GM18511 (cell line): ENCODE data around the gene SH3PXD2B.
"Not testable (repeated sequence)": the region's sequence is repeated elsewhere in the genome, so short reads cannot be mapped to it uniquely, and the experiment has no call there.

Experiments used
- ATAC-seq: cut with Tn5 transposase; IDR thresholded peaks from one replicate; pipeline ENCODE4 v1.9.1; 2021; ENCODE audit warnings: mild to moderate bottlenecking, moderate library complexity; ENCODE audit not compliant: unreplicated experiment

Gene SH3PXD2B

DNA sequence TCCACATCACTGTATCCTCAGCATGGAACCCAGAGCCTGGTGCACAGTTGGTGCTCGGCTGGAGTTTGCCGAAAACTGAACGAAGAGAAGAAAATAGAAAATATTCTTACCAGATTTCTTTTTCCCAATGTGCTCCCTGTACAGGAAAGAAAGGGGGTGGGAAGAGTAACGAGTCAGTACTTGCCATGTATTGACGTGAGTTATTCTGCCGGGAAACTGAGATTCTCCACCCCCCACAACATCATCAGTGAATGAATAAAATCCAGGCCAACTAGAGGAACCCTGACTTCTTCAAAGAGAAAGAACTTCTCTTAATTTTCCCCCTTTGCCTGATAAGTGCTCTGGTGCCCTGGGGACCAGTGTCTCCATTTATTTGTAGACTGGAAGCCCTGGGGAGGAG, 80.6 kb downstream of the SH3PXD2B start:
- no peak for ATAC-seq

GRCh38 chr5:172371684-172372083, 82.6 kb downstream of the SH3PXD2B start:
- no peak for ATAC-seq

GRCh38 chr5:172370648-172371545, 83.4 kb downstream of the SH3PXD2B start:
- no peak for ATAC-seq

DNA sequence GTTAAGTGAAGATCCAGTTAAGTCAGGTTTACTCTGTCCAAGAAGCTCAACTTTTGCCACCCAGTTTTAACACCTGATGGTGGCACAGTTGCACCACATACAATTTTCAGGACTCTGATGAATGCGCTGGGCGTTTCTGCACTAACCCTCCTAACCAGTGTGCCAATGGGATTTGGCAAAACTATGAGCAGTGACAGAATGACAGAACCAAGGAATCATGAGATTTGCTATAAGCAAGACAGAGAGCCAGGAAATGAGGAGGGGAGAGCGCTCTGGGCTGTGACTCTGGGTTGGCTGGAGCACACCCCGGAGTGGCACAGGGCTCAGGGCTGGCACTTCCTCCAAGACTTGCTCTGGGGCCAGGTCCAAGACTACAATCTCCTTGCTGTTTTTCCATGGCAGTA, 84.1 kb downstream of the SH3PXD2B start:
- no peak for ATAC-seq

DNA sequence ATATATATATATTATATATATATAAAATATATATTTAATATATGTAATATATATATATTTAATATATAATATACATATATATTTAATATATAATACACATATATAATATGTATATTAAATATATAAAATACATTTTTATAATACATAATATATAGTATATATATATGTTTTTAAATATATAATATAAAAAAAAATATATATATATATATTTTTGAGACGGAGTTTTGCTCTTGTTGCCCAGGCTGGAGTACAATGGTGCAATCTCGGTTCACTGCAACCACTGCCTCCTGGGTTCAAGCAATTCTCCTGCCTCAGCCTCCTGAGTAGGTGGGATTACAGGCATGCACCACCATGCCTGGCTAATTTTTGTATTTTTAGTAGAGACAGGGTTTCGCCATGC, 85.6 kb downstream of the SH3PXD2B start:
- ATAC-seq, result not testable (repeated sequence)

DNA sequence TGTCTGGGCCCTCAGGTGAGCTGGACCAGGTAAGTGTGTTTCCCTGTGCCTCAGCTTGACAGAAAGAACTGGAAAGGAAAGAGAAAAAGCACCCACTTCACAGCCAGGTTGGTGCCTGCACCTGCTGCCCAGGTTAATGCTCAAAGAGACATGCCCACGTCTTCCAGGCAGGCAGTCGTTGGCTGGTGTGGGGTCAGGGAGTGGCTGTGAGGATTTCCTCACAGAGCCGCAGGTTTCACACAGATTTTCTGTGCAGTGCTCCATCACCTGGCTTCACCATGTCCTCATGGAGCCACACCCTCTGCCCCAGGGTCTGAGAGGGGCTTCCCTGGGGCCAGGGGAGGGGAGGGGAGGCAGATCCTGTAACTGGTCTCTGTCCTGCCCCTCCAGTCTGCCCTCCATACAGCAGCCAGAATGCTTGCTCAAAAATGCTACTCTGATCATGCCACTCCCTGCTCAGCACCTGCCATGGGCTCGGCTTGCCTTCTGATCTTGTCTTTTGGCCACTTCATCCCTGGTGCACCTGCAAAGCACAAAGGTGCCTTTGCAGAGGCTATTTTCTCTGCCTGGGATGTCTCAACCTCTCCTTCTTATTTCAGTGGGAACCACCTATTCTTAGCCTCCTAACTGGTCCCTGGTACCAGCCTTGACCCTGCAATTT, 88.2 kb downstream of the SH3PXD2B start:
- no peak for ATAC-seq

GRCh38 chr5:172364773-172365172, 89.6 kb downstream of the SH3PXD2B start:
- no peak for ATAC-seq

DNA sequence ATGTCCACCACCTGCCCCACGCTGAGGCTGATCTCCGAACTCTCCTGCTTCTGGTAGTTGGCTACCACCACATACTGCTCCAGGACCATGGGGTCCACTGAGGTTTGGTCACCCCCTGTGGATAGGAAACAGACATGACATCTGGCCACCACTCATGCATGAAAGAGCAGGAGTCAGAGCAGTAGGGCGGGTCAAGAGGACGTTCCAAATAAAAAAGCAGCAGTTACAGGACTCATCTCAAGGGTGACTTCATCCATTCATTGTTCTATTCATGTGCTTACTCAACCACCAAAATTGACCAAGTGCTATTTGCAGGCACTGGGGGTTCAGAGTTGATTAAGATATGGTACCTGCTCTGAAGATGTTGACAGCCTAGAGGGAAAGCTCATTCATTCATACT, 91.6 kb downstream of the SH3PXD2B start:
- ATAC-seq, result no peak

DNA sequence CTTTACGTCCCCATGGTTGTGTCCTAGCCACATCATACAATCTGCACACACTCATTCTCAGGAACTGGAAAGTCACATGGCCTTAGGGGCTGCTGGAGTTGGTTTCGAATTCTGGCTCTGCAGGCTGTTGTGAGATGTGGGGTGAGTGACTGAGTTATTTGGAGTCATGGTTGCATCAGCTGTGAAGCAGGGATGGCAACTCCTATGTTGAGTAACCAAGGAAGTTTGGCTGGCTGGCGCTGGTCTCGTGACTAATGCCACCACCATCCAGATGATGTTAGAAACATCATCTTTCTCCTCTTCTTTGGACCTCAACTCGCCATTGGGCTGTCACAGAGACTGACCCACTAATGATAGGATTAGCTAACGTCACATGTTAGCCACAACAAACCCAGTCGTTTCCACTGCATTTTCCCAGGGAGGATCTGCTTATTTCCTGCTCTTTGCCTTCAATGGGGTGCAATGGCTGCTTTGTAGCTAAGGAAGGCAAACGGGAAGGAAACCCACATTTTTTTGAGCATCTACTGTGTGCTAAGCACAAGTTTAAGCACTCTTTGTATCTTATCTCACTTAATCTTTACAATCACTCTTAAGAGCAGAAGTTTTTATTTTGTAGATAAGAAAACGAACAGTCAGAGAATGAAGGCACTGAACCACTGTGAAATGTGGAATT, 92.6 kb downstream of the SH3PXD2B start:
- ATAC-seq, result no peak

DNA sequence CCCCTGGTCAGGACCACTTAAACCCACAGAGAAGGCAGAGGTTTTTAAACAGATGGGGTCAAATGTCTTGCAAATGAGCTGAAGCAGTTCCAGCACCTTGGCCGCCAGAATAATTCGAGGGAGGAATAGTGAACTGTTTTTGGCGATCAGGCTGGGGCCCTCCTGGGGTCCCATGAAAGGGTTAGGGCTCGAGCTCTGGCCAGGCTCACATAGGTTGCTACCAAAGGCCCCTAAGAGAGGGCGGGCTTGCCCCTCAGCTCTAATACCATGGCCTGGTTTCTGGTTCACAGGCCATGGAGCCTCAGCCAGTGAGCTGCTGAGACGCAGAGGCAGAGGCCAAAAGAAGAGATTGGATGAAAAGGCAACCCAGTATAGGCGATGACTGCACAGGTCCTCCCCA, 96.0 kb downstream of the SH3PXD2B start:
- ATAC-seq, result no peak

GRCh38 chr5:172356527-172356926, 97.8 kb downstream of the SH3PXD2B start:
- ATAC-seq, result no peak

DNA sequence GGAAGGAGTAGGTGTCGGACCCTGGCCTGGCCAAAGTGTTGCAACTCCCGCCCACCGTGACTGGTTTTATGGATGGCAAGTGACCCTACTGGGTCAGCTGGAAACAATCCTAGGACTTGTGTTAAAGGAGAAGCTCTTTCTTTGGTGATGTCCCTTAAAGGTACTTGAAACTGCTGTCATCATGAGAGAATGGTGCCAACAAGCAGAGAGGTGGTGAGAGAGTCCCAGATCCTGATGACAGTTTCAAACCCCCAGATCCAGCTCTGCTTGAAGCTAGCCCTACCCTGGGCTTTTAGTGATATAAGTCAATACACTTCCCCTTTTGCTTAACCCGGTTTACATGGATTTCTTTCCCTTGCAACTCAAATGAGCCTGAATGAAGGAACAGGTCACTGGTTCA, 98.3 kb downstream of the SH3PXD2B start:
- no peak for ATAC-seq

- no peak for ATAC-seq
Measured at GRCh38 chr5:172353846-172354245, 100.5 kb downstream of the SH3PXD2B start.

- ATAC-seq, result no peak
Measured at GRCh38 chr5:172353271-172353812, 101.0 kb downstream of the SH3PXD2B start.

DNA sequence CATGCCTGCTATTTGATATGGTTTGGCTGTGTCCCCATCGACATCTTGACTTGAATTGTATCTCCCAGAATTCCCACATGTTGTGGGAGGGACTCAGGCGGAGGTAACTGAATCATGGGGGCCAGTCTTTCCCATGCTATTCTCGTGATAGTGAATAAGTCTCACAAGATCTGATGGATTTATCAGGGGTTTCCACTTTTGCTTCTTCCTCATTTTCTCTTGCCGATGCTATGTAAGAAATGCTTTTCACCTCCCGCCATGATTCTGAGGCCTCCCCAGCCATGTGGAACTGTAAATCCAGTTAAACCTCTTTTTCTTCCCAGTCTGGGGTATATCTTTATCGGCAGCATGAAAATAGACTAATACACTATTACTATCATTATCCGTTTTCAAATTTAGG, 101.8 kb downstream of the SH3PXD2B start:
- not testable (repeated sequence) for ATAC-seq

DNA sequence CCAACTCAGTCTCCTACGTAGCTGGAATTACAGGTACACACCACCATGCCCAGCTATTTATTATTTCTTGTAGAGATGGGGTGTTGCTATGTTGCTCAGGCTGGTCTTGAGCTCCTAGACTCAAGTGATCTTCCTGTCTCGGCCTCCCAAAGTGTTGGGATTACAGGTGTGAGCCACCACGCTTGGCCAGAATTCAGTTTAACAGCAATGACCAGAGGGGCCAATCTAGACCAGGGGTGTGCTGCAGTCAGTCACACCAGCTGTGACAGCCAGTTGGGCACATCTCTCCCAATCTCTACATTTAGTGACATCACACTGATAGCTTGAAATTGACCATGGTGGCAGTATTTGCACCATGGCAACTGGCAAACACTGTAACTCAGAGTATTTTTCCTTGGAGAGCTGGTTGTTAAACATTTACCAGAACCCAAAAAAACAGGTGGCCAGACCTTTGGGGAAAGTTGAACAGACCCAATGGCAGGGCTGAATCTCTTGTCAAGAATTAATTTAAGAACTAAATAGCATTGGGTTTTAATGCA, 103.0 kb downstream of the SH3PXD2B start:
- no peak for ATAC-seq

DNA sequence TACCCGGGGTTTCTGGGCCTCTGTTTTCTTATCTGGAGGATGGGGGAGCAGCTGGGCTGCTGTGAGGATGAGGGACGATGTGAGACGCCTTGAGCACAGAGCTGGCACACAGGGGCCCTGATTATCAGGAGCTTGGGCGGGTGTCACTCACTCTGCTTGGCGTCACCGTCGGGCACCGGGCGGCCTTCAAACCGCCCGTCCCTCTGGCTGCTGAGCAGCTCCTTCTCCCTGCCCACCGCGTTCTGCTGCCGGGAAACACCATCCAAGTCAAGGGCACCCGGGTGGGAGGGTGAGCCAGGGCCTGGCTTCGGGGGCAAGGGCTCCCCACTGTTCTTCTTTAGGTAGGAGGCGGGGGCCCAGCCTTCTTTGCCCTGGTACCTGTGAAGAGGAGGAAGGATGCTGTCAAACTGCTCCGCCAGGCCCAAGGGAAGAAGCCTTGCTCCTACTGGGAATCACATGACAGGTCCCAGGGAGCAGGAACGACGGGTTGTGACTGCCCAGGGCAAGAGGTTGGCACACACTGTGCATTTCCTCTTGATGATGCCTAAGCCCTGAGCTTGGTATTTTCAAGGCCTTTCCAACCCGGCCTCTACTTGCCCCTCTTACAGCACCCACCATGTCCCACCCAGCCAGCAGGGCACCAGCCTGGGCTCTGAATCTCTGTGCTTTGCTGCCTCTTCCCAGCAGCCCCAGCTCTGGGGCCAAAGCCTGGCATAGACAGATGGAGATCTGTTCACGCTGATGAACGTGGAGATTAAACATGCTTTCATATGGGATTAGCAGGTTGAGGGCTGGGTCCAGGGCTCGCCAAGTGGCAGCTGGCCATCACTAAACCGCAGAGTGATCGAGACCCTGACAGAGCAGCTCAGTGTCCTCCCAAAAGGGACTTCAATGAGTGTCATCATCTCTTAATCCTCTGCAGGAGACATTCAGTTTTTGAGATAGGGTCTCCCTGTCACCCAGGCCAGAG, 103.8 kb downstream of the SH3PXD2B start:
- no peak for ATAC-seq

DNA sequence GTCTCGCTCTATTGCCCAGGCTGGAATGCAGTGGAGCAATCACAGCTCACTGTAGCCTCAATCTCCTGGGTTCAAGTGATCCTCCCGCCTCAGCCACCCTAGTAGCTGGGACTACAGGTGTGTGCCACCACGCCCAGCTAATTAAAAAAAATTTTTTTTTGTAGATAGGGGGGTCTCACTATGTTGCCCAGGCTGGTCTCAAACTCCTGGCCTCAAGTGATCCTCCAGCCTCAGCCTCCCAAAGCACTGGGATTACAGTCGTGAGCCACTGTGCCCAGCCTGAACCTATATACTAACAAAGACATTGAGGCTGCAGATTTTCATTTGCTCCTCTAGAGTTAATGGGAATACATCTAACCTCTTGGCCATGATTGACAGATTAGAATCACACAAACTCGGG, 105.6 kb downstream of the SH3PXD2B start:
- ATAC-seq, result not testable (repeated sequence)

GRCh38 chr5:172348084-172348483, 106.2 kb downstream of the SH3PXD2B start:
- ATAC-seq, result no peak

GRCh38 chr5:172347496-172348052, 106.8 kb downstream of the SH3PXD2B start:
- ATAC-seq, result no peak
